ENCODE data around the gene PCSK4. TPM values are rescaled to one million over a fixed set of nuclear protein-coding genes. Genes with fewer than 3 reads are reported as not detected.

Gene PCSK4
- total RNA-seq, 4 donors from 2014 or later = 1.3 to 4.9 (median 2.2) TPM

- DNase-seq (ENCODE audit: low spot score in 2 of 2) = no peak
- WGBS, 2 donors = 82 to 84% methylated on average over 32 to 34 of the region's 37 CpGs
- no peaks in the 10 kb centered on the region for H3K9me3 ChIP-seq
- H3K4me1 ChIP-seq = peaks cover 0 to 11% (median 6%) of the 10 kb centered on the region in 4 donors
- H3K27ac ChIP-seq = no peak overlapping the region
- no peaks in the 10 kb centered on the region for H3K36me3 ChIP-seq
- H3K27me3 ChIP-seq = peaks cover 0 to 29% of the 10 kb centered on the region in 2 donors
- no peak overlapping the region for H3K4me3 ChIP-seq
- TF ChIP-seq EP300 (IDR thresholded peaks at IDR 0.05) (no peak), POLR2A (IDR thresholded peaks at IDR 0.05) (no peak), CTCF (IDR thresholded peaks at IDR 0.05) (no peak)
Observed at GRCh38 chr19:1495051-1495798, 5.1 kb upstream of the PCSK4 start.

GRCh38 chr19:1494115-1494815 is 4.1 kb upstream of the PCSK4 start:
- 58 to 59% methylated on average over 14 to 15 of the region's 15 CpGs for WGBS, 2 donors
- peaks cover 0 to 21% (median 13%) of the 10 kb centered on the region in 4 donors for H3K4me1 ChIP-seq
- H3K36me3 ChIP-seq = no peaks in the 10 kb centered on the region
- no peak overlapping the region for H3K4me3 ChIP-seq
- peaks cover 0 to 29% of the 10 kb centered on the region in 2 donors for H3K27me3 ChIP-seq
- H3K27ac ChIP-seq = no peak overlapping the region
- DNase-seq (ENCODE audit: low spot score in 2 of 2) = no peak
- no peak for TF ChIP-seq CTCF (IDR thresholded peaks at IDR 0.05)
- no peak for TF ChIP-seq POLR2A (IDR thresholded peaks at IDR 0.05)
- no peak for TF ChIP-seq EP300 (IDR thresholded peaks at IDR 0.05)
- H3K9me3 ChIP-seq = no peaks in the 10 kb centered on the region

- Histone ChIP-seq H3K9me3 (no peaks in the 10 kb centered on the region), H3K4me1 (peaks cover 0 to 22% (median 13%) of the 10 kb centered on the region in 4 donors), H3K36me3 (no peaks in the 10 kb centered on the region), H3K27me3 (peaks cover 0 to 24% of the 10 kb centered on the region in 2 donors), H3K4me3 (no peak overlapping the region), H3K27ac (peak overlapping the region in 1 of 4 donors; percentile 31)
- WGBS, 2 donors = 63 to 73% methylated on average over 8 to 10 of the region's 10 CpGs
- TF ChIP-seq EP300 (IDR thresholded peaks at IDR 0.05) = no peak
- TF ChIP-seq CTCF (IDR thresholded peaks at IDR 0.05) = no peak
- TF ChIP-seq POLR2A (IDR thresholded peaks at IDR 0.05) = no peak
- no peak for DNase-seq (ENCODE audit: low spot score in 2 of 2)
Observed at GRCh38 chr19:1492474-1493006, 2.4 kb upstream of the PCSK4 start.

GRCh38 chr19:1491849-1492170 is 1.7 kb upstream of the PCSK4 start:
- H3K4me1 ChIP-seq = peaks cover 0 to 22% (median 13%) of the 10 kb centered on the region in 4 donors
- TF ChIP-seq POLR2A (IDR thresholded peaks at IDR 0.05) (no peak), EP300 (IDR thresholded peaks at IDR 0.05) (no peak), CTCF (IDR thresholded peaks at IDR 0.05) (no peak)
- no peaks in the 10 kb centered on the region for H3K36me3 ChIP-seq
- no peak for DNase-seq (ENCODE audit: low spot score in 2 of 2)
- H3K9me3 ChIP-seq = no peaks in the 10 kb centered on the region
- peaks cover 0 to 19% of the 10 kb centered on the region in 2 donors for H3K27me3 ChIP-seq
- WGBS, 2 donors = 67 to 72% methylated on average over 12 of the region's 12 CpGs
- peak overlapping the region in 2 of 4 donors; percentile 59 to 63 for H3K4me3 ChIP-seq
- peak overlapping the region in 2 of 4 donors; percentile 31 to 69 for H3K27ac ChIP-seq

Data from tibial nerve (tissue), 4 donors.